NCI-H2227 (cell line): ENCODE results near the gene UBE2Z.
"Not testable (repeated sequence)": the region's sequence is repeated elsewhere in the genome, so short reads cannot be mapped to it uniquely, and the experiment has no call there.

Source experiments
- DNase-seq: peaks from one replicate; lab custom pipeline; 2025; ENCODE audit not compliant: unreplicated experiment; lab: John Stamatoyannopoulos, UW

Gene UBE2Z

GRCh38 chr17:48908047-48908843 is at the start of gene UBE2Z:
Gene UBE2Z, plus strand, starts transcription at chr17:48908407. Its CDS starts 97 bp downstream, at chr17:48908504.
- peak; percentile 97 for DNase-seq

- peak; percentile 6 for DNase-seq
These were observed 48.2 kb upstream of the UBE2Z start for GRCh38 chr17:48860034-48860433.

GRCh38 chr17:48860456-48860855 is 47.8 kb upstream of the UBE2Z start:
- DNase-seq: no peak

- DNase-seq: no peak
These were observed 39.2 kb upstream of the UBE2Z start for GRCh38 chr17:48868916-48869500.

GRCh38 chr17:48869821-48870318 is 38.3 kb upstream of the UBE2Z start:
- peak; percentile 31 for DNase-seq

- no peak for DNase-seq
These were observed 37.1 kb upstream of the UBE2Z start for GRCh38 chr17:48871035-48871550.

GRCh38 chr17:48871551-48872351 is 36.5 kb upstream of the UBE2Z start:
- DNase-seq: no peak

- not testable (repeated sequence) for DNase-seq
These were observed 35.8 kb upstream of the UBE2Z start for GRCh38 chr17:48872409-48872808.

GRCh38 chr17:48873209-48873608 is 35.0 kb upstream of the UBE2Z start:
- DNase-seq: no peak

- DNase-seq: no peak
These were observed 34.3 kb upstream of the UBE2Z start for GRCh38 chr17:48873696-48874443.

- peak; percentile 84 for DNase-seq
These were observed 29.0 kb upstream of the UBE2Z start for GRCh38 chr17:48878920-48879898.

GRCh38 chr17:48882272-48882671 is 25.9 kb upstream of the UBE2Z start:
- DNase-seq: no peak

- DNase-seq: no peak
These were observed 25.0 kb upstream of the UBE2Z start for GRCh38 chr17:48883171-48883570.

- DNase-seq: no peak
These were observed 18.1 kb upstream of the UBE2Z start for GRCh38 chr17:48890086-48890485.

- peak; percentile 45 for DNase-seq
These were observed 15.1 kb upstream of the UBE2Z start for GRCh38 chr17:48892940-48893645.

- DNase-seq: no peak
These were observed 14.3 kb upstream of the UBE2Z start for GRCh38 chr17:48893646-48894508.

GRCh38 chr17:48894886-48895285 is 13.3 kb upstream of the UBE2Z start:
- no peak for DNase-seq

- DNase-seq: no peak
These were observed 7.0 kb upstream of the UBE2Z start for GRCh38 chr17:48901241-48901640.
